ENCODE data around the gene NUP35.

The NUP35 gene, protein sequence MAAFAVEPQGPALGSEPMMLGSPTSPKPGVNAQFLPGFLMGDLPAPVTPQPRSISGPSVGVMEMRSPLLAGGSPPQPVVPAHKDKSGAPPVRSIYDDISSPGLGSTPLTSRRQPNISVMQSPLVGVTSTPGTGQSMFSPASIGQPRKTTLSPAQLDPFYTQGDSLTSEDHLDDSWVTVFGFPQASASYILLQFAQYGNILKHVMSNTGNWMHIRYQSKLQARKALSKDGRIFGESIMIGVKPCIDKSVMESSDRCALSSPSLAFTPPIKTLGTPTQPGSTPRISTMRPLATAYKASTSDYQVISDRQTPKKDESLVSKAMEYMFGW

DNA sequence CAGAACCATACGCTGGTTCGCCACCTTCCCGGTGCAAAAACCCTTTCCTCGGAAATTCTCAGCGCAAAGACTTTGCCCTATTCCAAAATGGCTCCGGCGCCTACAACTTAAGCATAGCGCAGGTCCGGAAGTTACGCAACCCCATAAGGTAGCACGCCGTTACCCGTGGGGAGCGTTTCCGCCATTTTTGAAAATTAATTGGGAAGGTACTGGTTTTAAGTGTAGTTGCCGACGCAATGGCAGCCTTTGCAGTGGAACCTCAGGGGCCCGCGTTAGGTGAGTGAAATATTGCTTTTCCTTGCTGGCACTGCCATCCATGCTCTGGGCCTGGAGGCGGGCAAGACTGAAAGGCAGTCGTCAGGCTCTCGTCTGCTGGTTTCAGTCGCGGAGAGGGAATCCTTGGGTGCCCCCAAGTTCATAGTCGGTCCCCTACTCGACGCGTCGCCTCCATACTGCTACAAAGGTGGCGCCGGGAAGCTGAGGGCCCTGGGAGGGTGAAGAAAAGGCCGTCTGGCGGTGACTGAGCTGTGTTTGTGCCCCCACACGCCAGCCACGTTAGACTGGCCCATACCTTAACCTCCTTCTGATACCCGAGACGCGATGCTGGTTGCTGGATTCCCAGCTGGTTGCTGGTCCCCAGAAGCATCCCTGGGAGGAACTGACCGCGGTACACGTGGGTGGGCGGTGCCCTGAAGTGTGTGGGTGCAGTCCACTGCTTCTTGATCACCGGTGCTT, at the start of gene NUP35:
NUP35 (plus strand) TSS at position 222 of the 735 bp plus-strand sequence; CDS start at position 237, 15 bp downstream.
- DNase-seq (ENCODE audit: low read depth in 2 of 2), result peak; percentile 61 to 72

DNA sequence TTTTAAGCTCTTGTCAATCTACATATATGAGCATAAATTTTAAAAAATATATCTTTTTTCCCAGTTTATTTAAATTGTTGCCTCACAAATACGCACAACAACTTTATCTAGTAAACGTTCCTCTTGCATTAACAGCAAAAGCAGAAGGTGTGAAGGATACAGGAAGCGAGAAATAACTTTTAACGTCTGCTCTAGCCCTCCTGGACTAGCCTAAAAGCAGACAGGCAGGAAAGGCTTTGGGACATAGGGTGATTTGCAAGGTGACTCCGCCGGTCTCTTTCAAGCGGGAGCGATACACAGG, 46.1 kb upstream of the NUP35 start:
- no peak for DNase-seq (ENCODE audit: low read depth in 2 of 2)

DNA sequence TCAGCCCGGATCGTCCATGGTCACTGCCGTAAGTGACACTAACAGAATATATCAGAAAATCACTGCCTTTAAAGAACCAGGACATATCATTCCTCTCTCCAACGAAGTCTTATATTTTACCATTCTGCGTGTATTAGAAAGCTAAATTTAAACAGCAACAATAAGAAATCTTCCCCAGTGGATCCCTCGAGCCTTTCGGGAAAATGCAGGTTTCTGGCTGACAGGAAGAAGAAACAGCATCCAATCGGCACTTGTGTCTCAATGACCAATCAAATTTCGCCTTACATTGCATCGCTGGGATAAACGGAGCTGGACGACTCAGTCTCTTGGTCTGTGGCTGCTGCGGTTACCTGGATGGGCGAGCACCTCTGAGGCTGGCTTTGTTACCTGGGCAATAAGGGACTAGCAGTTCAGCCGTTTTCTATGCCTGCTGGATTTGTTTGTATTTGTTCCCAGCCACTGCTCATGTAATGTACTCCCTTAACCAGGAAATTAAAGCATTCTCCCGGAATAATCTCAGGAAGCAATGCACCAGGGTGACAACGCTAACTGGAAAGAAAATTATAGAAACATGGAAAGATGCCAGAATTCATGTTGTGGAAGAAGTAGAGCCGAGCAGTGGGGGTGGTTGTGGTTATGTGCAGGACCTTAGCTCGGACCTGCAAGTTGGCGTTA, 45.6 kb upstream of the NUP35 start, which contains the start of gene DUSP19:
DUSP19 (plus strand) TSS at position 284 of the 675 bp plus-strand sequence; CDS start at position 471, 187 bp downstream.
- DNase-seq (ENCODE audit: low read depth in 2 of 2), result peak; percentile 56 to 76

DNA sequence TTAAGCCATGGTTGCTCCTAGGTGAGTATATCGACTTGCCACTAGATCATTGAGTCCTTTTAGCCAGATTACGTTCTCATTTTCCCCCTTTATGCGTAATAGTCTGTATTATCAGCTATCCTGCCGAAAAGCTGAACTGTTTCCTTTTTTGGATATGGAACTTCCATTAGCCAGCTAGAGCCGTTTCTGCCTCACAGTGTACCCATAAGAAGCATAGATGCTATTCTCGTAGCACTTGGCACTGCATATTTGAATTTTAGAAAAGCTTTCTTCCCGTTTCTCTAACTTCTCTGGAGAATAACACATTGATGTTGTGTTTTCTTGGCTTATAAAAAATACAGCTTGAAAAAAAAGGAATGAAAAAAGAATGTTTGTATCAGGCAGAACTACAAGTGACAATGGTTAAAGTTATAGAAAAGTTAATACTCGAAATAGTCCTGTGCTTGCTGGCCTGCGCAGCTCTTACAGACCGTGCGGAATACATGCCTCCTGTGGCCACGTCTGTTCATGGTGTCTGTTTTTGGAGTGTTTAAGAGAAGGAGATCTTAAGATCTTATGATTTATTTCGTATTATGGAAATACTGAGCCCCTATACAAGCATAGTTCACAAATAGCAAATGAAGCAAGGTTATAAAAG, 45.0 kb upstream of the NUP35 start:
- DNase-seq (ENCODE audit: low read depth in 2 of 2), result no peak

DNA sequence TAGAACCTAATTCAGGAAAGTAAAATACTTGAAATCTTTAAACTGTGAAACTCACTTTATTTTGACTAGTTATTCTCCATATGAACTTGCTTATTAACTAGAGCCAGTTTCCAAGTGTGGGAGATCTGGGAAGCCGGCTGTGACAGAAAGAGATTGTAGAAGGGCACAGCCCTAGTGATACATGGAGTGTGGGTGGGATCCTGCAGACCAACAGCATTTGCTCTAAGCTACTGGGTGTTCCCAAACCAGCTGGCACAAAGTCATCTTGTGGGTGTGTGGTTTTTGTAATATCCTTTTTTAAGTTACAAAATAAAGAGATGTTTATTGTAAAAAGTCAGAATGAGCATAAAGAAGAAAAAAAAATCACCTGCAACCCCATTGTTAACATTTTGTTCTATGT, 42.3 kb upstream of the NUP35 start:
- no peak for DNase-seq (ENCODE audit: low read depth in 2 of 2)

DNA sequence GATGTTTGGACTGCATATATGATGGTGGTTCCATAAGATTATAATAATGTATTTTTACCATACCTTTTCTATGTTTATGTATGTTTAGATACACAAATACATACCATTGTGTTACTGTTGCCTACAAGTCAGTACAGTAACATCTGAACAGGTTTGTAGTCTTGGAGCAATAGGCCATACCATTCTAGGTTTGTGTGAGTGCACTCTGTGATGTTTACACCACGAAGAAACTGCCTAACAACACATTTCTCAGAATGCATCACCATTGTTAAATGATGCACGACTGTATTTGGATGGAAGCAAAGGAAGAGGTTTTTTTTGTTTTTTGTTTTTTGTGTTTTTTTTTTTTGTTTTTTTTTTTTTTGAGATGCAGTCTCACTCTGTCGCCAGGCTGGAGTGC, 36.2 kb upstream of the NUP35 start:
- DNase-seq (ENCODE audit: low read depth in 2 of 2), result no peak

DNA sequence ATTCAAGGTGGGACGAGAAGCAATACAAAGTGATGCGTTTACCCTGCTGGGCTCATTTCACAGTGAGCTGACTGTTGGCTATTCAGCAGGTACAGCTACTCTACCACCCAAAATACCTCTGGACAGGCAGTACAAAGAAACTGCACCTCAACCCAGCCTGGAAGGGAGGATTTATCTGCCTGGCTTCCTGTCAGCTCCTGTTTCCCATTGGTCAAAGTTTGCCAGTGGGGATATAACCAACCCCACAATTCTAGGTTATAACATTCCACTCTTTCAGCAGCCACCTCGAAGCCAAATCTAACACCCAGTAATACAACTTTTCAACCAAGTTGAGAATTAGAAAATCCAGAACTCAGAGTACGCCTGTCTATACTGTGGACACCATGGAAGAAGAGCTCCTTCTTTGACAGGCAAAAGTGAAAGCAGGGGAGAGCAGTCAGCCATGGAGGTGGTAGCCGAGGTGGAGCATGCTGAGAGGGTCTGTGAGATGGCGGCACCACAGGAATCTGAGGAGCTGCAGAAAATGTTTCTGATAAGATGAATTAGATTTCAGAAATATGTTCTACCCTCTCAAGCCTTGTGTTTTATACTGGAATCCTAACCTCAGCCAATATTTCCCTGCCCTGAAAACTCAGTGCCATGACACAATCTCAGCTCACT, 34.9 kb upstream of the NUP35 start:
- DNase-seq (ENCODE audit: low read depth in 2 of 2), result no peak

DNA sequence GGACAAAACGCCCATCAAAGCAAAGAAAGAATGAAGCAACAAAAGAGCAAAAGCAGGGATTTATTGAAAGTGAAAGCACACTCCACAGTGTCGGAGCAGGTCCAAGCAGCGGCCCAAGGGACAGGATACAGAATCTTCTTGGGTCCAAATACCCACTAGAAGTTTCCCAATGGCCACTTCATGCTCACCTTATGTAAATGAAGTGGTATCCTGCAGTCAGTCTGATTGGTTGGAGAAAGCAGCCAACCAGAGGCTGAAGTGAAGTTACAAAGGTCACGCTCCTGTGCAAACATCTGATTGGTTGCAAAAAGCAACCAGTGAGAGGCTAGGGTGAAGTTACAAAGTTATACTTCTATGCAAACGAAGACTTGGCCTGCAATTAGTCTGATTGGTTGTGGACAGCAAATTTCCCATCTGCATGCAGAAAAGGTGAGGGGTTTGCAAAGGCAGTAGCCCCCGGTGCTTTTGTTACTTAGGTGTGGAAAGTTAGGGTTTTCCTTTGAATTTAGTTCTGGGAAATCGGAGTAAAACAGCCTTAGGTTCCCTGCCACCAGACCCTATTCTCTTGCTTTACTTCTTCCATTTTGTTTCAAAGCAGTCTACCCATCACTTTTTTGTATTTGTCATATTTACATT, 32.8 kb upstream of the NUP35 start:
- no peak for DNase-seq (ENCODE audit: low read depth in 2 of 2)

DNA sequence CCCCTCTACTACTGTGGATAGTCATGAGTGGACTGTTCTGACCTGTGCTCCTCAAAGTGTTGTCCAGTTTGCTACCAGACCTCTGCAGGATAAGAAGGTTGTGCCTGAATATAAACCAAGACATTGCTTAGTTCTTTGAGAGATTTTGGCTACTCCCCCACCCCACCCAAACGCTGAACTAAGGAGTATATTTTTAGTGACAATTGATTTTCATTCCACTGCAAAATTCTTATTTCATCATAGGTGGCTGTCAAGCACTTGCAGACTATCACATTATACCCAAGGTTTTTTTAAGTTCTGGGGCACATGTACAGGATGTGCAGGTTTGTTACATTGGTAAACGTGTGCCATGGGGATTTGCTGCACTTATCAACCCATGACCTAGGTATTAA, 32.3 kb upstream of the NUP35 start:
- DNase-seq (ENCODE audit: low read depth in 2 of 2), result no peak

DNA sequence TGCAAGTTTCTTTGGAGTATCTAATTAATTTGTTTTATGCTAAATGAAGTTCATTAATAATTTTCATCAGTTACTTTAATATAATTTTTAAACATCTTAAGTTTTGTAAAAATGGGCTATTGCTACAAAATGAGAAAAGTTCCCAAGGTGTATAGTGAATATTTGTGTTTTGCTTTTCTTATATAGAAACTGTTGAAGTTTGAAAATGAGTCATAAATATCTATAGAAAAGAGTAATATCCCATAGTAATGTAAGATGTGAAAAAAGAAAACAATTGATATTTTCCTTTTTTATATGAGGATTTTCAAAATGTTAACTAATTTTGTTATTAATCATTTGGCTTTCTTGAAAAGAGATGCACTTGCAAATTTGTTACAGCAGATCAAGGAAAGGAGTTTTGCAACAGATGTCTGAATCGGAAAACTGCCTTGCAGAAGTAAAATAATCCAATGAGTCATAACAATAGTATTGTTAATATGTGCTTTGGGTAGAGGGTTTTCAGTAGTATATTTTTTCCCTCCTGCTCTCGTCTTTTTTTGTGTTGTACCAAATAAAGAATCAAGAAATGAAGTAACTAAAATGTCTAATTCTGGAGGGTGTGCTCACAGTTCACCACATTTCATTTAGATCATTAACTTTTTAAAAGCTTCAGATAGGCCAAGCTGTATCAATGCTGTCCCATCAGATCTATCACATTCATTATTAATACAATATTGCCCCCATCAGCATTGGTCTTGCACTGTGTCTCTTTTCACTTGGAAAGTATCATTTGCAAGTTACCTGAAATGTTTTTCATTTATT, 30.2 kb upstream of the NUP35 start:
- no peak for DNase-seq (ENCODE audit: low read depth in 2 of 2)

DNA sequence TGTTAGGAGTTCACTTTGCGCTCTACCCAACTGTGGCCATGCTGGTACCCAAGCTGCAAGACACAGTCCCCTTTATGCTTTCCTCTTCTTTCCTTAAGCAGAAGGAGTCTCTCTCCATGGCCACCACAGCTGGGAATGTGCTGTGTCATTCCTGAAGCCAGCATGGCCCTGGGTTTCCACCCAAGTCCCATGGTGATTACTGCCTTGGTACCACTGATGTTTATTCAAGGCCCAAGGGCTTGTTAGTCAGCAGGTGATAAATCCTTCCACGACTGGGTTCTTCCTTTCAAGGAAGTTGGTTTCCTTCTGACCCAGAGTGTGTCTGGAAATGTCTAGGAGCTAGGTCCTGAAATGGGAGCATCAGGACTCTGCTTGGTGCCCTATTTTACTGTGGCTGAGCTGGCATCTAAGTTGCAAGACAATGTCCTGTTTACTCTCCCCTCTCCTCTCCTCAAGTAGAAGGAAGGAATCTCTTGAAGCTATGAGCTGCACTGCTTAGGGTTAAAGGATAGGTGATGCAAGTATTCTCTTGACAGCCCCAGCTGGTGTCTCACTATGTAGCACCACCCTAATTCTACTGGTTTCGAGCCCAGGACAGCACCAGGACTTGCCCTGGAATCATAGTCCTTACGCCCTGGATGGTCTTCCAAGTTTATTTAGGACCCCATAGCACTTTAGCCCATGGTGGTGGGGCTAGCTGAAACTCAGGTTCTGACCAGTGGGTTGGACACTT, 18.7 kb upstream of the NUP35 start:
- DNase-seq (ENCODE audit: low read depth in 2 of 2), result no peak

DNA sequence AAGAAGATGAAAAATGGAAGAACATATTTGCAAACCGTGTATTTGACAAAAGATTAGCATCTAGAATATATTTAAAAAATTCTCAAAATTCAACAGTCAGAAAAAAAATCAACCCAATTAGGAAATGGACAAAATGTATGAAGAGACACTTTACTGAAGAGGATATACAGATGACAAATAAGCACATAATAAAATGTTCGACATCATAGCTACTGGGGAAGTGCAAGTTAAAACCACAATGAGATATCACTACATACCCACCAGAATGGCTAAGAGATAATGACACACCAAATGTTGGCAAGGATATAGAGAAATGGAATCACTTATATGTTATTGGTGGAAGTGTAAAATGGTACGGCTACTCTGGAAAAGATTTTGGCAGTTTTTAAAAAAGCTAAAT, 11.7 kb upstream of the NUP35 start:
- DNase-seq (ENCODE audit: low read depth in 2 of 2), result no peak

DNA sequence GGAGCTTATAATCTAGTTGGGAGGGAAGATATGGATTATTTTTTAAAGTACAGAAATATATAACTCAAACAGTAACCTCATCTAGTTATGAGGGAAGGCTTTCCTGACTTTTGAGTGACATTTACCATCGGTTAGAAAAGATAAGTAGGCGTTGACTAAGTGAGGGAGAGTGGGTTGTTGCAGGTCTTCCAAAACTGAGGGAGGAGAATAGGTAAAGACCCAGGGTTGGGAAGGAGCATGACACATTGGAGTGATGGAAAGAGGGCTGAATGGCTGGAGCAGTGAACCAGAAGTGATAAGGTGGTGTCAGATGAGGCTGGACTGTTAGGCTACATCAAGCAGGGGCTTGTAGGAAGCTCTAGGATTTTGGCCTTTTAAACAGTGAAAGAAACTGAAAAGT, 10.6 kb upstream of the NUP35 start:
- DNase-seq (ENCODE audit: low read depth in 2 of 2), result no peak

DNA sequence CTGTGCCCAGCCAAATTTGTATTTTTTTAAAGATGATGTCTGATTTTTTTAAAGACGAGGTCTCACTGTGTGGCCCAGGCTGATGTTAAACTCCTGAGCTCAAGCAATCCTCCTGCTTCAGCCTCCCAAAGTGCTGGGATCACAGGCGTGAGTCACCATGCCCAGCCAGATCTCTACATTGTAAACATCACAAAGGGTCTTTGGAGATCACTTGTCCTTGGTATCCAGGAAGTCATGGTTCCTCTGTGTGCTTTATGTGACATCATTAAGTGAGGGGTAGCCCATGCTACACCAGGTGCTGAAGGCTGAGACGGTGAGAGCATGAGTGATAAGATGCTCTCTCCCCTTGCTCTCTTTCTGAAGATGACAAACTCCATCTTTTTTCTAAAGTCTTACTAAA, 7.0 kb upstream of the NUP35 start:
- DNase-seq (ENCODE audit: low read depth in 2 of 2), result no peak

DNA sequence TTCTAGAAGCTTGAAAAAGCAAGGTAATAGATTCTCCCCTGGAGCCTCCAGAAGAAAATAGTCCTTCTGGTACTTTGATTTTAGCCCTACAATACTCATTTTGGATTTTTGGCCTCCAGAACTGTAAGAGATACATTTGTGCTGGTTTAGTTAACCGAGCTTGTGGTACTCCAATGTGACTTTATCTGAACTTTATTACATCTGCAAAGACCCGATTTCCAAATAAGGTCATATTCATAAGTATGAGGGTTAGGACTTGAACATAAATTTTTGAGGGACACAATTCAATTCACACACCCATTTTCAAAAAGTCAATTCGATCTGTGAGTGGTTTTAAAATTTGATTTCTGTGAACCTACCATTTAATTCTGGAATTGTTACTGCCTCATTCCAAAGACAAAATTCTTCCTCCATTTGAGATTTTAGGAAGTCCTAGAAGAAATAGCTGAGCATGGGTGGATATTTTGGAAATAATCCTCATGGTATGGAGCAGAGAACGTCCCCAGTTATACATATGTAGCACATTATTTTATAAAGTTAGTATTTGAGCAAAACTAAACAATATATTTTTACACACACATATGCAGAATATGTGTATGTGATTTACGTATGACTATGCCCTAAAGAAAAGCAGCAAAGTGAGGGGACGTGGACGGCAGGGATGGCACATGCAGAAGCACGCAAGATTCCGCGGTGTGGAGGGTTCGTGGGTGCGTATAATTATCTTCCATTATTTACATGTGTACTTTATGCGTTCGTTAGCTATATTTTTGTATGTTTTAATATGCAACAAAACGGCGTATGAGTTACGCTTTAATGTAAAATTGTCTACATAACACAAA, 905 bp upstream of the NUP35 start:
- no peak for DNase-seq (ENCODE audit: low read depth in 2 of 2)

DNA sequence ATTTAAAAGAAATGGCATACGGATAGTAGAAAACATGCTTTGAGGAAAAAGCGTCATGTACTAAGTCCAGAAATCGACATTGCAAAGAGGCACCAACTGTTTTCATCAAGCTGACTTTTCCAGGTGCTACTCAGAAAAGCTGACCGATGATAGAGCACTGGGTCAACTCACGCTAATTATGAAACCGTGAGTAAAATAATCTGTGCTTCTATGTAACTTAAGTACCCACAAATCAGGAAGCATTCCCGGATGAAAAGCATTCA, 353 bp upstream of the NUP35 start:
- DNase-seq (ENCODE audit: low read depth in 2 of 2), result no peak

DNA sequence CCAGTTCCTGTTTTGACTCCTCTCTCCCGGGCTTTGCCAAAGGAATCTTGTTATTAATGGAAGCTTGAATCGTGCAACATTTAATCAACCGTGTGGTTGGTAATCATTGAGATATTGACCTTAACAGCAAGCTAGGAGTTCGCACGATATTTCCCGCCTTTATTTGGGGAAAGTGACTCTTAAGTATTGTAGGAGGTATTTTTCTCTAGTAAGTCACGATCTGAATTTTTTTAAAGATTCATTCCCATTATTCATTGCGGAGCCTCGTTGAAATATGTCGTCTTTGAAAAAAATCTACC, 663 bp downstream of the NUP35 start:
- no peak for DNase-seq (ENCODE audit: low read depth in 2 of 2)

DNA sequence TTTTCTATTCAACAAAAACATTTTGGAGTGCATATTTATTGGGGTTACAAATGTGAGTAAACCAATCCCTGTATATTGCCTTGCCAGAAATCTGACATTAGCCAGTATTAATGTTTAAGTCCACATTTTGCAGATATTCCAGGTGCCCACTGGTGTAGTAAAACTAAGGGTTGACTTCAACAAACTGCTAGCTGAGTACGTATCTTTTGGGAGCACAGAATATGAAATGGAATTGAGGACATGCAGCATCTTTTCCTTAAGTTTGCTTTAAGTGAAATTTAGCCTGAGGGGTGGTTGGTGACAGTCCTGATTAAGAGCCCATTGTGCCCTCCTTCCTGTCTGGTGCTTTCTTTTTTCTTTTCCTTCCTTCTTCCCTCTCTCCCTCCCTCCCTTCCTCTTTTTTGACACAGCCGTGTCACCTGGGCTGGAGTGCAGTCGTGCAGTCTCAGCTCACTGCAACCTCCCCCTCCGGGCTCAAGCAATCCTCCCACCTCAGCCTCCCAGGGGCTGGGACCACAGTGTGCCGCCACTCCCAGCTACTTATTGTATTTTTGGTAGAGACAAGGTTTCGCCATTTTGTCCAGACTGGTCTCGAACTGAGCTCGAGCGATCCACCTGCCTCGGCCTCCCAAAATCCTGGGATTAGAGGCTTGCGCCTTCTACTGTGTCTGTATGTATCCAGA, 1.6 kb downstream of the NUP35 start:
- no peak for DNase-seq (ENCODE audit: low read depth in 2 of 2)

DNA sequence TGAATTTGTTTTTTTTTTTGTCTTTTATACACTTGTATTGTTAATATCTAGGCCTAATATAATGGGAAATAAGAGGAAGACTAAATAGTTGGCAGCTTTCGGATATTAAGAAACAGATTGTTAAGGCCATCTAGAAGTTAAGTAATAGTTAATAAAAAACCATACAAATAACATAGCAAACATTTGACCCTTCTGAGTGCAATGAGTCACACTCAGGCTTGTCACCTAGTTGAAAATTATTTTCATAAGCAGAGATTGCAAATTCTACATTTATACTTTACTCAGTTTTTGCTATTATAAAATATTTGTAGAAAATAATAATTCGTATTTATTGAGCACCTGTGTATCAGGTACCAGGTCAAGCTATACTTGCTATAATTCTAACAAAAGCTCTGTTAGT, 2.4 kb downstream of the NUP35 start:
- DNase-seq (ENCODE audit: low read depth in 2 of 2), result no peak

All from stimulated activated CD4-positive, alpha-beta T cell treated with anti-CD3 and anti-CD28 coated beads, Interleukin-1b, Interleukin-23, amount 100 ng/mL, for 1 hour (primary cell).